ENCODE data around the gene CCL1. TPM values are rescaled to one million over a fixed set of nuclear protein-coding genes. Genes with fewer than 3 reads are reported as not detected.

The CCL1 gene
- total and polyA plus RNA-seq, 2 donors (not counting 1 experiment from before 2014, with no cell fraction given), result not detected

DNA sequence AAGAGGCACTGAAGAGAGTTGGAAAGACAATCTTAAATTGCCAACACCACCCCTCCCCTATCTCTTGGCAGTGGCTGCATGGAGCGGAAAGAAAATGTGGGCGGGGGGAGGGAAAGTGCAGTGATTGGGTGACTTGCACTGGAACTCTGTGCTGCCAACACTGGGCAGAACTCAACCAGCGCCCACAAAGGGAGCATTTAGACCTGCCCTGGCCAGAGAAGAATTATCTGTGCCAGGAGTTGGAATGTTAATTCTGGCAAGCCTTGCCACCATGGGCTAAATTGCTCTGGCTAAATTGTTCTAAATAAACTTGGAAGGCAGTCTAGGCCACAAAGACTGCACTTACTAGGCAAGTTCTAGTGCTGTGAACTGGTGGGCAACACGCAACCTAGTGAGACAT is 13.3 kb downstream of the CCL1 start:
- intact Hi-C loops (cut with micrococcal nuclease), result no loop called here
- Histone ChIP-seq H3K79me2 (ENCODE audit: control insufficient read depth, insufficient read depth, low read length) (no peaks in the 10 kb centered on the region), H3K9ac (ENCODE audit: low read length) (no peak overlapping the region), H3K9me3 (ENCODE audit: control extremely low read depth in 1 of 3, control insufficient read depth in 2 of 3, insufficient read depth in 1 of 3, low read length in 2 of 3) (no peaks in the 10 kb centered on the region), H3K4me1 (ENCODE audit: control insufficient read depth in 2 of 2, insufficient read depth in 2 of 2, low read length in 2 of 2) (no peaks in the 10 kb centered on the region), H3K27me3 (replicated peaks in 1 of 4; ENCODE audit: control extremely low read depth in 1 of 4, control insufficient read depth in 3 of 4, insufficient read depth in 4 of 4, low read length in 3 of 4) (peaks cover 0 to 7% (median 3%) of the 10 kb centered on the region in 4 experiments), H4K20me1 (ENCODE audit: control insufficient read depth, insufficient read depth, low read length, poor library complexity, severe bottlenecking) (no peaks in the 10 kb centered on the region), H2AFZ (ENCODE audit: insufficient read depth, low read depth, low read length, poor library complexity, severe bottlenecking) (no peak overlapping the region), H3K4me2 (replicated peaks; ENCODE audit: low read depth, low read length, poor library complexity, severe bottlenecking) (no peak overlapping the region), H3K36me3 (replicated peaks in 1 of 2; ENCODE audit: control extremely low read depth in 1 of 2, control insufficient read depth in 1 of 2, extremely low read depth in 1 of 2, insufficient read depth in 2 of 2, low read length in 1 of 2) (no peaks in the 10 kb centered on the region), H3K27ac (ENCODE audit: low read length in 2 of 2) (no peak overlapping the region), H3K4me3 (ENCODE audit: control extremely low read depth in 1 of 5, extremely low read depth in 1 of 5, insufficient read depth in 1 of 5, low read depth in 2 of 5, low read length in 4 of 5) (no peak overlapping the region)
- POLR2A ChIA-PET, result no interaction called here
- no peak for DNase-seq
- TF ChIP-seq, protein P1, sequence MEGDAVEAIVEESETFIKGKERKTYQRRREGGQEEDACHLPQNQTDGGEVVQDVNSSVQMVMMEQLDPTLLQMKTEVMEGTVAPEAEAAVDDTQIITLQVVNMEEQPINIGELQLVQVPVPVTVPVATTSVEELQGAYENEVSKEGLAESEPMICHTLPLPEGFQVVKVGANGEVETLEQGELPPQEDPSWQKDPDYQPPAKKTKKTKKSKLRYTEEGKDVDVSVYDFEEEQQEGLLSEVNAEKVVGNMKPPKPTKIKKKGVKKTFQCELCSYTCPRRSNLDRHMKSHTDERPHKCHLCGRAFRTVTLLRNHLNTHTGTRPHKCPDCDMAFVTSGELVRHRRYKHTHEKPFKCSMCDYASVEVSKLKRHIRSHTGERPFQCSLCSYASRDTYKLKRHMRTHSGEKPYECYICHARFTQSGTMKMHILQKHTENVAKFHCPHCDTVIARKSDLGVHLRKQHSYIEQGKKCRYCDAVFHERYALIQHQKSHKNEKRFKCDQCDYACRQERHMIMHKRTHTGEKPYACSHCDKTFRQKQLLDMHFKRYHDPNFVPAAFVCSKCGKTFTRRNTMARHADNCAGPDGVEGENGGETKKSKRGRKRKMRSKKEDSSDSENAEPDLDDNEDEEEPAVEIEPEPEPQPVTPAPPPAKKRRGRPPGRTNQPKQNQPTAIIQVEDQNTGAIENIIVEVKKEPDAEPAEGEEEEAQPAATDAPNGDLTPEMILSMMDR (IDR thresholded peaks at IDR 0.05), result no peak
- no peak for TF ChIP-seq EZH2 (IDR thresholded peaks at IDR 0.05; ENCODE audit: borderline replicate concordance, insufficient read depth, low read depth, low read length, poor library complexity, severe bottlenecking)
- Mint-ChIP-seq H3K27me3 (peaks cover 45% of the 10 kb centered on the region), H3K27ac (no peak overlapping the region), H3K4me1 (no peaks in the 10 kb centered on the region), H3K4me3 (no peak overlapping the region), H3K9me3 (ENCODE audit: insufficient read depth) (no peaks in the 10 kb centered on the region)
- CTCF ChIA-PET, result interaction anchor here (1.5 to 3.9 kb wide), 2 partner anchors 11 kb away, joined by 3 to 16 read pairs; no protein-coding TSS in a partner anchor
- 52% methylated on average over 3 of the region's 4 CpGs for WGBS (ENCODE audit: insufficient coverage)
- ATAC-seq (ENCODE audit: low read depth), result no peak

DNA sequence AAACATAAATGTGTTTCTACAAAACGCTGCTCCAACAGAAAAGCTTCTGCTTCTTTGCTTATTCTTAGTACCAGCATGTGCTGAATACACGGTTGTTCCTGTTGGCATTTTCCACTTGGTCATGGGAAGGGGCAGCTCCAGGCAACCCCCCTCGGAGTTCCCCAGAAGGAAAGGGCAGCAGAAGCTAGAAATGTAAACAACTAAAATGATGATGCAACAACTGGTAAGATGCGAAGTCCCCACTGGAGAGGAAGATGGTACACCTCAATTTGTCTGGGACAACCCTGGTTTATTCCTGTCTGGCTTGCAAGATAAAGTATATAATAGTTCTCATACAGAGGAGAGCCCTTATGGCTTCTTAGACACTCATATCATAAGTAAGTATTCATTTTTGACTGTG is 16.0 kb downstream of the CCL1 start:
- H3K9ac ChIP-seq (ENCODE audit: low read length), result no peak overlapping the region
- ATAC-seq (ENCODE audit: low read depth), result no peak
- H3K4me3 ChIP-seq (ENCODE audit: control extremely low read depth in 1 of 5, extremely low read depth in 1 of 5, insufficient read depth in 1 of 5, low read depth in 2 of 5, low read length in 4 of 5), result no peak overlapping the region
- no peaks in the 10 kb centered on the region for H3K9me3 Mint-ChIP-seq (ENCODE audit: insufficient read depth)
- no peak for DNase-seq
- no peaks in the 10 kb centered on the region for H3K36me3 ChIP-seq (replicated peaks in 1 of 2; ENCODE audit: control extremely low read depth in 1 of 2, control insufficient read depth in 1 of 2, extremely low read depth in 1 of 2, insufficient read depth in 2 of 2, low read length in 1 of 2)
- no peaks in the 10 kb centered on the region for H3K4me1 ChIP-seq (ENCODE audit: control insufficient read depth in 2 of 2, insufficient read depth in 2 of 2, low read length in 2 of 2)
- WGBS (ENCODE audit: insufficient coverage), result 65% methylated on average over 2 of the region's 4 CpGs
- POLR2A ChIA-PET, result no interaction called here
- no peaks in the 10 kb centered on the region for H3K4me1 Mint-ChIP-seq
- H3K27ac Mint-ChIP-seq, result no peak overlapping the region
- H3K9me3 ChIP-seq (ENCODE audit: control extremely low read depth in 1 of 3, control insufficient read depth in 2 of 3, insufficient read depth in 1 of 3, low read length in 2 of 3), result no peaks in the 10 kb centered on the region
- intact Hi-C loops (cut with micrococcal nuclease), result no loop called here
- TF ChIP-seq, protein P1 (IDR thresholded peaks at IDR 0.05), result no peak
- TF ChIP-seq EZH2 (IDR thresholded peaks at IDR 0.05; ENCODE audit: borderline replicate concordance, insufficient read depth, low read depth, low read length, poor library complexity, severe bottlenecking), result no peak
- H3K27me3 ChIP-seq (replicated peaks in 1 of 4; ENCODE audit: control extremely low read depth in 1 of 4, control insufficient read depth in 3 of 4, insufficient read depth in 4 of 4, low read length in 3 of 4), result peaks cover 0 to 24% (median 5%) of the 10 kb centered on the region in 4 experiments
- no peak overlapping the region for H3K4me2 ChIP-seq (replicated peaks; ENCODE audit: low read depth, low read length, poor library complexity, severe bottlenecking)
- no peaks in the 10 kb centered on the region for H3K79me2 ChIP-seq (ENCODE audit: control insufficient read depth, insufficient read depth, low read length)
- no peak overlapping the region for H2AFZ ChIP-seq (ENCODE audit: insufficient read depth, low read depth, low read length, poor library complexity, severe bottlenecking)
- no peak overlapping the region for H3K4me3 Mint-ChIP-seq
- no peak overlapping the region for H3K27ac ChIP-seq (ENCODE audit: low read length in 2 of 2)
- H3K27me3 Mint-ChIP-seq, result peaks cover 55% of the 10 kb centered on the region
- H4K20me1 ChIP-seq (ENCODE audit: control insufficient read depth, insufficient read depth, low read length, poor library complexity, severe bottlenecking), result no peaks in the 10 kb centered on the region
- CTCF ChIA-PET, result no interaction called here

Data from B cell (primary cell).